ENCODE results near the gene MIGA2. TPM values are rescaled to one million over a fixed set of nuclear protein-coding genes. Genes with fewer than 3 reads are reported as not detected.
"Not testable (repeated sequence)": the region's sequence is repeated elsewhere in the genome, so short reads cannot be mapped to it uniquely, and the experiment has no call there.

MIGA2 gene
- total RNA-seq = 16.2 TPM

GRCh38 chr9:129036241-129036922, at the start of gene MIGA2:
Gene MIGA2 (plus strand): TSS chr9:129036626. CDS start chr9:129040595, 3,969 bp downstream.
- peak; percentile 99 for DNase-seq

- DNase-seq = no peak
These were observed 49.8 kb upstream of the MIGA2 start for GRCh38 chr9:128986671-128987070.

GRCh38 chr9:128987805-128988204, 48.6 kb upstream of the MIGA2 start:
- DNase-seq = no peak

GRCh38 chr9:128992995-128993394, 43.4 kb upstream of the MIGA2 start:
- no peak for DNase-seq

GRCh38 chr9:128995791-128996190, 40.6 kb upstream of the MIGA2 start:
- no peak for DNase-seq

GRCh38 chr9:128998462-128998861, 38.0 kb upstream of the MIGA2 start:
- DNase-seq = no peak

- DNase-seq = no peak
These were observed 36.7 kb upstream of the MIGA2 start for GRCh38 chr9:128999581-129000206.

- no peak for DNase-seq
These were observed 34.7 kb upstream of the MIGA2 start for GRCh38 chr9:129001504-129002325.

- DNase-seq = no peak
These were observed 33.4 kb upstream of the MIGA2 start for GRCh38 chr9:129002992-129003391.

GRCh38 chr9:129004173-129004572, 32.3 kb upstream of the MIGA2 start:
- not testable (repeated sequence) for DNase-seq

- no peak for DNase-seq
These were observed 31.0 kb upstream of the MIGA2 start for GRCh38 chr9:129005336-129005997.

- DNase-seq = no peak
These were observed 29.9 kb upstream of the MIGA2 start for GRCh38 chr9:129006328-129007034.

- no peak for DNase-seq
These were observed 29.2 kb upstream of the MIGA2 start for GRCh38 chr9:129007035-129007765.

- DNase-seq = no peak
These were observed 28.5 kb upstream of the MIGA2 start for GRCh38 chr9:129007766-129008468.

- DNase-seq = no peak
These were observed 27.9 kb upstream of the MIGA2 start for GRCh38 chr9:129008469-129008965.

GRCh38 chr9:129008986-129009583, 27.3 kb upstream of the MIGA2 start:
- DNase-seq = no peak

- DNase-seq = no peak
These were observed 26.8 kb upstream of the MIGA2 start for GRCh38 chr9:129009584-129010141.

GRCh38 chr9:129010267-129010975, 26.0 kb upstream of the MIGA2 start:
- no peak for DNase-seq

- no peak for DNase-seq
These were observed 25.3 kb upstream of the MIGA2 start for GRCh38 chr9:129011170-129011569.

Measured in skin of body (tissue), 2 donors.